Measurements from ENCODE around the gene TRAPPC3L.

Gene TRAPPC3L

GRCh38 chr6:116452531-116452930, 93.0 kb downstream of the TRAPPC3L start:
- TF ChIP-seq EZH2phosphoT487 (IDR thresholded peaks at IDR 0.05; ENCODE audit: borderline replicate concordance, low read length): no peak
- TF ChIP-seq CTCF (IDR thresholded peaks at IDR 0.05; ENCODE audit: low read depth, low read length, poor library complexity, severe bottlenecking): no peak
- no peaks in the 10 kb centered on the region for H4K20me1 ChIP-seq (ENCODE audit: control insufficient read depth, insufficient read depth, low read depth, low read length)
- no peak overlapping the region for H3K4me3 ChIP-seq (ENCODE audit: low read length)
- no peaks in the 10 kb centered on the region for H3K4me1 ChIP-seq (ENCODE audit: control insufficient read depth, low read length)
- H3K79me2 ChIP-seq (ENCODE audit: control insufficient read depth, low read length): no peaks in the 10 kb centered on the region
- no peaks in the 10 kb centered on the region for H3K9me2 ChIP-seq (replicated peaks; ENCODE audit: control insufficient read depth, low read length)
- H3K27me3 ChIP-seq (ENCODE audit: control insufficient read depth, low read length): peaks cover 11% of the 10 kb centered on the region; the same call in 1 of the 2 replicates
- no peaks in the 10 kb centered on the region for H3K36me3 ChIP-seq (ENCODE audit: control insufficient read depth, low read length)
- H3K27ac ChIP-seq (ENCODE audit: low read depth, low read length): no peak overlapping the region
- no peak overlapping the region for H3K4me2 ChIP-seq (ENCODE audit: low read length)
- H3F3A ChIP-seq (ENCODE audit: control insufficient read depth, insufficient read depth): no peaks in the 10 kb centered on the region
- no peaks in the 10 kb centered on the region for H3K9me3 ChIP-seq (ENCODE audit: control insufficient read depth, insufficient read depth, low read length)

- Histone ChIP-seq H3K27me3 (ENCODE audit: control insufficient read depth, low read length) (peaks cover 11% of the 10 kb centered on the region; the same call in 1 of the 2 replicates), H3K36me3 (ENCODE audit: control insufficient read depth, low read length) (no peaks in the 10 kb centered on the region), H3F3A (ENCODE audit: control insufficient read depth, insufficient read depth) (no peaks in the 10 kb centered on the region), H3K9me3 (ENCODE audit: control insufficient read depth, insufficient read depth, low read length) (no peaks in the 10 kb centered on the region), H3K79me2 (ENCODE audit: control insufficient read depth, low read length) (no peaks in the 10 kb centered on the region), H3K4me3 (ENCODE audit: low read length) (no peak overlapping the region), H3K4me2 (ENCODE audit: low read length) (no peak overlapping the region), H4K20me1 (ENCODE audit: control insufficient read depth, insufficient read depth, low read depth, low read length) (no peaks in the 10 kb centered on the region), H3K27ac (ENCODE audit: low read depth, low read length) (no peak overlapping the region), H3K9me2 (replicated peaks; ENCODE audit: control insufficient read depth, low read length) (no peaks in the 10 kb centered on the region), H3K4me1 (ENCODE audit: control insufficient read depth, low read length) (no peaks in the 10 kb centered on the region)
- TF ChIP-seq CTCF (IDR thresholded peaks at IDR 0.05; ENCODE audit: low read depth, low read length, poor library complexity, severe bottlenecking) (no peak), EZH2phosphoT487 (IDR thresholded peaks at IDR 0.05; ENCODE audit: borderline replicate concordance, low read length) (no peak)
Observed at GRCh38 chr6:116451916-116452315, 93.6 kb downstream of the TRAPPC3L start.

GRCh38 chr6:116450769-116451740, 94.4 kb downstream of the TRAPPC3L start:
- TF ChIP-seq EZH2phosphoT487 (IDR thresholded peaks at IDR 0.05; ENCODE audit: borderline replicate concordance, low read length) (no peak), CTCF (IDR thresholded peaks at IDR 0.05; ENCODE audit: low read depth, low read length, poor library complexity, severe bottlenecking) (no peak)
- H3K4me2 ChIP-seq (ENCODE audit: low read length): no peak overlapping the region

More at GRCh38 chr6:116450769-116451740, 94.4 kb downstream of the TRAPPC3L start:
- Histone ChIP-seq H3K9me3 (ENCODE audit: control insufficient read depth, insufficient read depth, low read length) (no peaks in the 10 kb centered on the region), H3K27me3 (ENCODE audit: control insufficient read depth, low read length) (peaks cover 11% of the 10 kb centered on the region; the same call in 1 of the 2 replicates), H4K20me1 (ENCODE audit: control insufficient read depth, insufficient read depth, low read depth, low read length) (no peaks in the 10 kb centered on the region), H3K27ac (ENCODE audit: low read depth, low read length) (no peak overlapping the region), H3K36me3 (ENCODE audit: control insufficient read depth, low read length) (no peaks in the 10 kb centered on the region), H3K79me2 (ENCODE audit: control insufficient read depth, low read length) (no peaks in the 10 kb centered on the region), H3K9me2 (replicated peaks; ENCODE audit: control insufficient read depth, low read length) (no peaks in the 10 kb centered on the region), H3K4me1 (ENCODE audit: control insufficient read depth, low read length) (no peaks in the 10 kb centered on the region), H3K4me3 (ENCODE audit: low read length) (no peak overlapping the region), H3F3A (ENCODE audit: control insufficient read depth, insufficient read depth) (no peaks in the 10 kb centered on the region)

Data from DOHH2 (cell line).